Lower leg skin (tissue), 3 donors: ENCODE data around the gene USP49.

Source experiments
- CTCF ChIP-seq, 3 donors: fragments of 450-650 bp; IDR thresholded peaks; one replicate each; pipeline ENCODE4 v1.5.1; 2016; ENCODE audit warnings: antibody characterized with exemption in 3 of 3, mild to moderate bottlenecking in 3 of 3, moderate library complexity in 2 of 3
- POLR2A ChIP-seq, 2 donors: fragments of 450-650 bp; IDR thresholded peaks; one replicate each; pipeline ENCODE4 v1.6.1; 2016 to 2017; ENCODE audit warnings: antibody characterized with exemption in 2 of 2, mild to moderate bottlenecking in 1 of 2, moderate library complexity in 1 of 2

- no peak for TF ChIP-seq CTCF (IDR thresholded peaks at IDR 0.05)
- TF ChIP-seq POLR2A (IDR thresholded peaks at IDR 0.05), result no peak
Measured at GRCh38 chr6:41896281-41896680, 1.1 kb upstream of the USP49 start.
